ENCODE data around the gene RAET1G.

DNA sequence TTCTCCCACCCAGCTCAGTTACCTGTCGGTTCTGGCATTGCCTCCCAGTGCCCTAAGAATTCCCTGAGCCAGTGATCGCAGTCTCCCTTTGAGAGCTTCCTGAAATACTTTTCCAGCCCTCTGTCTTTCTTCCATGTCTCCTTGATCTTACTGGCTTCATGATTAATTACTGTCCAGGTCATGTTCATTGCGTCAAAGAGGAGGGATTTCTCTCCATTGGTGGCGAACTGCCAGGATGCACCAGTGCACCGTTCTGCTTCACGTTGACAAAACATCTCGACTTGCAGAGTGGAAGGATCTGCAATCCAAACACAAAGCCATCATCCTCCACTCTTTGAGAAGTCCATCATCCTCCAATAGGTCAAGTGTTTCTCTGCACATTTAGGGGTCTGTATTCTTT is 33.6 kb downstream of the RAET1G start:
- TF ChIP-seq CTCF (IDR thresholded peaks at IDR 0.05 in 4 of 5, conservative IDR thresholded peaks at IDR 0.05 in 1 of 5) (no peak), POLR2A (IDR thresholded peaks at IDR 0.05) (no peak)

All from gastrocnemius medialis (tissue), 4 donors.